ENCODE results near the gene SLC39A5. TPM values are rescaled to one million over a fixed set of nuclear protein-coding genes. Genes with fewer than 3 reads are reported as not detected.

The SLC39A5 gene
- total and polyA plus RNA-seq, 2 of the 8 experiments (the other 6 are each of a cell fraction or from before 2014, with no cell fraction given) = 0.27 TPM; not detected in 1

DNA sequence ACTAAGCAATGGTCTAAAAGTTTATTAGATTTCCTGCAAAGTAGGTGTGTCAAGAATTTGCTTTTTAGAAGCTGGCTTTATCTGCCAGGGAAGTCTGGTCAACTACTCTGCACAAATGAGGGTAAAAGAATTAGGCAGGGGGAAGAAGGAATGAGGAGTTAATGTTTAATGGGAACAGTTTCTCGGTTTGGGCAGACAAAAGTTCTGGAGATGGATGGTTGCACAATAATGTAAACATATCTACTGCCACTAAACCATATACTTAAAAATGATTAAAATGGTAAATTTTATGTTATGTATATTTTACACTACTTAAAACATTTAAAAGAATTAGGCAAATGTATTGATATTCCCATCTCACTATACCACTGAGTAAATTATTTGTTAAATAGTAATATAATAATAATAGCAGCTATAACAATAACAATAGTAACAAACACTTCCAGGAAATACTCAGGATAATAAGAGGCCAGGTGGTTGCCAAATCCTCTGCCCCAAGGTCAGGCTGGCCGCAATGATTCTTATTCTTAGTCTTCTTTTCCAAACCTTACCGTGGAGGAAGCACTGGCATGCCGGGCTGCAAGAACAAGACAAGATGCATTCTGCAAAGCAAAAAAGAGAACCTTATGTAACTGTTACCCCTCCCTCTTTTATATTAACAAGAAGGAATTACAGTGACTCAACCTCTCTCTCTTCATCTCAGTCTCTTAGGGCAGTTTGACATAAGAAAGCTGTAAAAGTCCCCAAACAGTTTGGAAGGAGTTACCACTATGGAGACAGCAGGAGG lies 56.4 kb downstream of the SLC39A5 start:
- H3K23me2 ChIP-seq (ENCODE audit: low read depth, low read length) = no peaks in the 10 kb centered on the region
- H3K27me3 ChIP-seq (replicated peaks in 1 of 4; ENCODE audit: control insufficient read depth in 3 of 4, extremely low read depth in 1 of 4, insufficient read depth in 3 of 4, low read length in 3 of 4) = no peaks in the 10 kb centered on the region
- H3K9me3 ChIP-seq (ENCODE audit: insufficient read depth in 2 of 2, low read depth in 1 of 2, low read length in 1 of 2) = no peaks in the 10 kb centered on the region
- no peak overlapping the region for H3K14ac ChIP-seq (ENCODE audit: insufficient read length)
- no peak overlapping the region for H4K91ac ChIP-seq (replicated peaks; ENCODE audit: insufficient read length, low read length)
- H4K8ac ChIP-seq (ENCODE audit: extremely low read depth, insufficient read depth, low read length) = no peak overlapping the region
- DNase-seq (ENCODE audit: low read depth in 1 of 2, low spot score in 2 of 2) = no peak
- H4K20me1 ChIP-seq (replicated peaks in 1 of 2; ENCODE audit: control insufficient read depth in 1 of 2, insufficient read depth in 2 of 2, low read length in 2 of 2) = no peaks in the 10 kb centered on the region
- H3K56ac ChIP-seq (replicated peaks; ENCODE audit: insufficient read length, low read depth, low read length) = no peak overlapping the region
- no peak overlapping the region for H2BK15ac ChIP-seq (ENCODE audit: low read length)
- no peak overlapping the region for H3K23ac ChIP-seq (ENCODE audit: insufficient read length)
- 83% methylated on average over 4 of the region's 4 CpGs; no CpG with 5 or more reads in 1 of the 2 experiments for WGBS, 2 experiments (ENCODE audit: extremely low coverage in 1 of 2, insufficient coverage in 1 of 2, insufficient read length in 1 of 2, insufficient replicate concordance in 2 of 2, low coverage in 1 of 2, low lambda C conversion rate in 2 of 2, missing lambda C conversion rate in 1 of 2)
- no peak overlapping the region for H2BK12ac ChIP-seq (ENCODE audit: low read depth, low read length)
- H3K4ac ChIP-seq (replicated peaks; ENCODE audit: insufficient read length, low read depth, low read length) = no peak overlapping the region
- no peak overlapping the region for H2BK120ac ChIP-seq (replicated peaks; ENCODE audit: low read depth, low read length)
- no peak overlapping the region for H2BK5ac ChIP-seq (ENCODE audit: low read depth, low read length)
- no peaks in the 10 kb centered on the region for H3K4me1 ChIP-seq (replicated peaks in 1 of 4; ENCODE audit: control insufficient read depth in 3 of 4, insufficient read depth in 4 of 4, low read length in 3 of 4)
- H3K9ac ChIP-seq (replicated peaks in 1 of 4; ENCODE audit: extremely low read depth in 1 of 4, low read depth in 3 of 4, low read length in 3 of 4) = no peak overlapping the region
- no peak overlapping the region for H2AK5ac ChIP-seq (ENCODE audit: low read depth, low read length)
- no peaks in the 10 kb centered on the region for H3K79me2 ChIP-seq (ENCODE audit: control insufficient read depth in 1 of 2, insufficient read depth in 2 of 2, low read length in 2 of 2)
- H3K36me3 ChIP-seq (ENCODE audit: control insufficient read depth in 2 of 4, insufficient read depth in 4 of 4, low read length in 3 of 4) = peaks cover 12 to 52% (median 33%) of the 10 kb centered on the region in 4 experiments; a peak in 7 of 8 replicates
- ChIA-PET CTCF (ENCODE audit: partially characterized antibody) (interaction anchor here (0.6 to 1.7 kb wide), 11 partner anchors 8 to 89 kb away, joined by 3 to 5 read pairs (median 4); partner anchors contain the start of genes COQ10A and STAT2), POLR2A (ENCODE audit: partially characterized antibody) (interaction anchor here (0.7 to 3.3 kb wide), 12 partner anchors 10 to 239 kb away, joined by 3 to 14 read pairs (median 4); partner anchors contain the start of genes ANKRD52, CNPY2 and COQ10A)
- no peaks in the 10 kb centered on the region for H3K79me1 ChIP-seq (ENCODE audit: low read depth, low read length)
- H3K4me2 ChIP-seq (ENCODE audit: insufficient read depth in 1 of 2, low read depth in 2 of 2, low read length in 2 of 2) = no peak overlapping the region; a peak in 1 of 4 replicates
- no peak overlapping the region for H2AFZ ChIP-seq (ENCODE audit: low read length)
- FAIRE-seq = no peak
- no peak overlapping the region for H3K18ac ChIP-seq (ENCODE audit: extremely low read depth, low read length)
- H3K4me3 ChIP-seq (ENCODE audit: extremely low read depth in 1 of 4, insufficient read depth in 2 of 4, low read depth in 3 of 4, low read length in 4 of 4) = no peak overlapping the region
- no peak overlapping the region for H2BK20ac ChIP-seq (ENCODE audit: low read length)
- H3K27ac ChIP-seq (ENCODE audit: low read depth, low read length) = no peak overlapping the region
- H4K5ac ChIP-seq (ENCODE audit: insufficient read length, low read depth, low read length) = no peak overlapping the region
- TF ChIP-seq, protein P1, sequence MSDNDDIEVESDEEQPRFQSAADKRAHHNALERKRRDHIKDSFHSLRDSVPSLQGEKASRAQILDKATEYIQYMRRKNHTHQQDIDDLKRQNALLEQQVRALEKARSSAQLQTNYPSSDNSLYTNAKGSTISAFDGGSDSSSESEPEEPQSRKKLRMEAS (IDR thresholded peaks at IDR 0.05) = no peak
- TF ChIP-seq NANOG (IDR thresholded peaks at IDR 0.05; ENCODE audit: insufficient read depth, low read depth, low read length, poor library complexity, severe bottlenecking) = no peak
